HL-60 (cell line): ENCODE results near the gene SNCA.

ENCODE experiments used
- DNase-seq, 2 experiments: peaks; one replicate each; pipeline ENCODE4 v3.0.0-alpha.2; 2010 to 2020; ENCODE audit warnings: low read depth in 1 of 2, low spot score in 1 of 2
- H3K27ac ChIP-seq: fragments of 250-450 bp; sonication (Bioruptor Pico); replicated peaks from 2 replicates; pipeline ENCODE4 v1.5.1; 2020; ENCODE audit warnings: mild to moderate bottlenecking, moderate library complexity
- H3K27me3 ChIP-seq: fragments of 250-450 bp; sonication (Bioruptor Pico); 2 replicates; pipeline ENCODE4 v1.5.1; 2021; ENCODE audit warnings: mild to moderate bottlenecking, moderate library complexity; ENCODE audit not compliant: insufficient read depth, poor library complexity, severe bottlenecking
- H3K4me3 ChIP-seq: replicated peaks from 2 replicates; pipeline ENCODE4 v1.5.1; 2011; ENCODE audit warnings: mild to moderate bottlenecking, control low read depth, low read length; ENCODE audit not compliant: insufficient read depth
- CTCF ChIP-seq: IDR thresholded peaks from one replicate; pipeline ENCODE4 v1.5.1; 2011; ENCODE audit warnings: low read length, control low read depth, inconsistent platforms; ENCODE audit not compliant: insufficient read depth
- GABPA ChIP-seq: IDR thresholded peaks from 2 replicates; pipeline ENCODE4 v1.6.1; 2012; ENCODE audit warnings: low read depth
- POLR2AphosphoS5 ChIP-seq: IDR thresholded peaks from 2 replicates; pipeline ENCODE4 v1.6.1; 2012; ENCODE audit warnings: low read depth
- REST ChIP-seq: IDR thresholded peaks from 2 replicates; pipeline ENCODE4 v1.6.1; 2012; ENCODE audit warnings: low read depth; ENCODE audit not compliant: insufficient replicate concordance
- SPI1 ChIP-seq: IDR thresholded peaks from 2 replicates; pipeline ENCODE4 v1.6.1; 2012; ENCODE audit warnings: low read depth, mild to moderate bottlenecking, borderline replicate concordance

The SNCA gene

GRCh38 chr4:89681671-89682070, 155.3 kb downstream of the SNCA start:
- no peak overlapping the region for H3K27ac ChIP-seq
- no peak overlapping the region for H3K4me3 ChIP-seq
- TF ChIP-seq GABPA (no peak), POLR2AphosphoS5 (no peak), REST (no peak), CTCF (no peak), SPI1 (no peak)

GRCh38 chr4:89681219-89681618, 155.7 kb downstream of the SNCA start:
- no peaks in the 10 kb centered on the region for H3K27me3 ChIP-seq
- TF ChIP-seq GABPA (no peak), REST (no peak)
- no peak for DNase-seq
- no peak overlapping the region for H3K4me3 ChIP-seq
- H3K27ac ChIP-seq, result no peak overlapping the region

More at GRCh38 chr4:89681671-89682070, 155.3 kb downstream of the SNCA start:
- H3K27me3 ChIP-seq, result no peaks in the 10 kb centered on the region
- DNase-seq, result no peak

GRCh38 chr4:89674876-89675459, 162.0 kb downstream of the SNCA start:
- H3K27ac ChIP-seq, result no peak overlapping the region
- TF ChIP-seq GABPA (no peak), REST (no peak), CTCF (no peak), SPI1 (no peak), POLR2AphosphoS5 (no peak)
- H3K27me3 ChIP-seq, result no peaks in the 10 kb centered on the region
- no peak for DNase-seq
- no peak overlapping the region for H3K4me3 ChIP-seq
